ENCODE data around the gene NDUFA5.

DNA sequence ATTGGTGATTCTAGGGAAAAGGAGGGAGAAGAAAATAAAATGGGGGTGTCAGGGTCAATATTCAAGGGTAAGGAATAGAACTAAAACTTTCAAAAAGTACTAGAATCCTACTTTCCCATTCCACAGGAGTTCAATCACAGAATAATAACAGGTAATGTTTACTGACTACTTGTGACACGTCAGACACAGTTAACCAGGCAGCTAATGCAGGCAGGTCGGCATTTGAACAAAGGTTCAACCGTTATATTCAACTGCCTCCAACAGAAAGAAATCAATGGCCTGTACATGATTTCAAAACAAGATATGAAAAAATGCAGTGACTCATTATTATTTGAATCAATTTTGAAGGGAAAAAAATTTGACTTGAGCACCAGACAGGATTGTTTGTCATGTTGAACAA lies 47.1 kb upstream of the NDUFA5 start:
- TF ChIP-seq POLR2A (IDR thresholded peaks at IDR 0.05) (no peak), CTCF (IDR thresholded peaks at IDR 0.05) (no peak)

Measured in testis (tissue), 2 donors.